ENCODE measurements around the gene SRF.

SRF gene

DNA sequence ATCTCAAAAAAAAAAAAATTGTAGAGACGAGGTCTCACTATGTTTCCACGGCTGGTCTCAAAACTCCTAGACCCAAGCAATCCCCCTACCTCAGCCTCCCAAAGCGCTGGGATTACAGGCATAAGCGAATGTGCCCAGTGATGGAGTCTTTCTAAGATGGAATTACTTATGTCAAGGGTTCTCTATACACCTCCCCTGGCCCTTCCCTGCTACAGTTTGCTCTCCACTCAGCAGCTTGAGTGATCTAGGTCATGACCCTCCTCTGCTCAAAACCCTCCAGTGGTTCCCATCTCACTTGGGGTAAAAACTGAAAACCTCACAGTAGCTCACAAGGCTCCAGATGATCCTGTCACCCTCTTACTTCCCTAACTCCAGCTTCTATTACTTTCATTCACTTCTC, 60.0 kb downstream of the SRF start:
- Mint-ChIP-seq H3K36me3 (peaks cover 6% of the 10 kb centered on the region), H3K27ac (no peak overlapping the region), H3K4me1 (peaks cover 14% of the 10 kb centered on the region), H3K9me3 (no peaks in the 10 kb centered on the region), H3K4me3 (no peak overlapping the region)
- ATAC-seq (no peak), DNase-seq (ENCODE audit: low spot score in 2 of 2) (no peak)

All from stimulated activated effector memory CD8-positive, alpha-beta T cell treated with anti-CD3 and anti-CD28 coated beads, Interleukin-12 subunit alpha, Interleukin-12 subunit beta, amount 100 ng/mL, for 72 hours (primary cell).